Measurements from ENCODE around the gene CSAD.

DNA sequence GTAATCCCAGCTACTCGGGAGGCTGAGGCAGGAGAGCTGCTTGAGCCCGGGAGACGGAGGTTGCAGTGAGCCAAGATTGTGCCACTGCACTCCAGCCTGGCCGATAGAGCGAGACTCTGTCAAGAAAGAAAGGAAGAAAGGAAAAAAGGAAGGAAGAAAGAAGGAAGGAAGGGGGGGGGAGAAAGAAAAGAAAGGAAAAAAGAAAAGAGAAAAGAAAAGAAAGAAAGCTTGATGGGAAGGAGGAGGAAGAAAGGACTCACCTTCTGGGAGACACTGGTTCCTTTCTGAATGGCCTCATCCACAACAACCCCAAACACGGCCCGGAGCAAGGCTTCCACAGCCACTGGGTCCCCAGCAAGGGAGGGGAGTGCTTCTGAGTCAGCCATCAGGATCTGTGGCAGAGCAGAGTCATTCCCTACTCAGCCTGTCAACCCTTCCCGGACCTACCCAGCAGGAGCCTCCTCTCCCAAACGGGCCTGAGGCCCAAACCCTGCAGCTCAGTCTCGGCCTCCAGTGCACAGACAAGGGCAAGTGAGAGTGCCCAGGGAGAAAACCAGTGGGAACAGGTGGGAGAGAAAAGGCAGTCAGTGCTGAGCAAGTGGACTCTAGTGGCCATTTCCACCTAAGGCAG lies 7.5 kb downstream of the CSAD start:
- no peak for TF ChIP-seq ELF1 (IDR thresholded peaks at IDR 0.05)
- TF ChIP-seq, protein P1, sequence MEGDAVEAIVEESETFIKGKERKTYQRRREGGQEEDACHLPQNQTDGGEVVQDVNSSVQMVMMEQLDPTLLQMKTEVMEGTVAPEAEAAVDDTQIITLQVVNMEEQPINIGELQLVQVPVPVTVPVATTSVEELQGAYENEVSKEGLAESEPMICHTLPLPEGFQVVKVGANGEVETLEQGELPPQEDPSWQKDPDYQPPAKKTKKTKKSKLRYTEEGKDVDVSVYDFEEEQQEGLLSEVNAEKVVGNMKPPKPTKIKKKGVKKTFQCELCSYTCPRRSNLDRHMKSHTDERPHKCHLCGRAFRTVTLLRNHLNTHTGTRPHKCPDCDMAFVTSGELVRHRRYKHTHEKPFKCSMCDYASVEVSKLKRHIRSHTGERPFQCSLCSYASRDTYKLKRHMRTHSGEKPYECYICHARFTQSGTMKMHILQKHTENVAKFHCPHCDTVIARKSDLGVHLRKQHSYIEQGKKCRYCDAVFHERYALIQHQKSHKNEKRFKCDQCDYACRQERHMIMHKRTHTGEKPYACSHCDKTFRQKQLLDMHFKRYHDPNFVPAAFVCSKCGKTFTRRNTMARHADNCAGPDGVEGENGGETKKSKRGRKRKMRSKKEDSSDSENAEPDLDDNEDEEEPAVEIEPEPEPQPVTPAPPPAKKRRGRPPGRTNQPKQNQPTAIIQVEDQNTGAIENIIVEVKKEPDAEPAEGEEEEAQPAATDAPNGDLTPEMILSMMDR (IDR thresholded peaks at IDR 0.05): no peak
- TF ChIP-seq, protein P2, sequence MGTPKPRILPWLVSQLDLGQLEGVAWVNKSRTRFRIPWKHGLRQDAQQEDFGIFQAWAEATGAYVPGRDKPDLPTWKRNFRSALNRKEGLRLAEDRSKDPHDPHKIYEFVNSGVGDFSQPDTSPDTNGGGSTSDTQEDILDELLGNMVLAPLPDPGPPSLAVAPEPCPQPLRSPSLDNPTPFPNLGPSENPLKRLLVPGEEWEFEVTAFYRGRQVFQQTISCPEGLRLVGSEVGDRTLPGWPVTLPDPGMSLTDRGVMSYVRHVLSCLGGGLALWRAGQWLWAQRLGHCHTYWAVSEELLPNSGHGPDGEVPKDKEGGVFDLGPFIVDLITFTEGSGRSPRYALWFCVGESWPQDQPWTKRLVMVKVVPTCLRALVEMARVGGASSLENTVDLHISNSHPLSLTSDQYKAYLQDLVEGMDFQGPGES (IDR thresholded peaks at IDR 0.05; ENCODE audit: low read depth, low read length): no peak
